HepG2 (cell line): ENCODE results near the gene METTL27. TPM values are rescaled to one million over a fixed set of nuclear protein-coding genes. Genes with fewer than 3 reads are reported as not detected.
A peak's percentile ranks its signal among the peaks of the same experiment; 100 is the strongest.

Experiments used
- BCL6 ChIP-seq: IDR thresholded peaks from 2 replicates; pipeline ENCODE4 v1.6.1; 2016; ENCODE audit warnings: missing genetic modification reagents, missing compliant biosample characterization
- BORCS8-MEF2B ChIP-seq: sonication (generic); formaldehyde crosslinking; IDR thresholded peaks from 2 replicates; pipeline ENCODE4 v1.8.0; 2022; ENCODE audit warnings: mild to moderate bottlenecking, missing genetic modification reagents
- CAMTA2 ChIP-seq: sonication (generic); formaldehyde crosslinking; IDR thresholded peaks from 2 replicates; pipeline ENCODE4 v1.4.0; 2020; ENCODE audit warnings: mild to moderate bottlenecking, missing genetic modification reagents, borderline replicate concordance
- FOXA1 ChIP-seq, 2 experiments: fragments of 450-650 bp in 1 of 2; sonication (generic) in 1 of 2; formaldehyde crosslinking in 1 of 2; IDR thresholded peaks; 2 replicates each; pipeline versions ENCODE4 v1.4.0 to v1.6.1; 2016 to 2020; ENCODE audit warnings: missing genetic modification reagents in 1 of 2
- GPN1 ChIP-seq: sonication (generic); formaldehyde crosslinking; IDR thresholded peaks from 2 replicates; pipeline ENCODE4 v1.5.1; 2020; ENCODE audit warnings: missing genetic modification reagents, borderline replicate concordance
- HOXA9 ChIP-seq: sonication (generic); formaldehyde crosslinking; IDR thresholded peaks from 2 replicates; pipeline ENCODE4 v1.8.1; 2022; ENCODE audit warnings: missing genetic modification reagents, mild to moderate bottlenecking, moderate library complexity, borderline replicate concordance
- MED1 ChIP-seq: sonication (generic); formaldehyde crosslinking; IDR thresholded peaks from 2 replicates; pipeline ENCODE4 v1.4.0; 2020; ENCODE audit warnings: missing genetic modification reagents
- NBN ChIP-seq: fragments of 450-650 bp; conservative IDR thresholded peaks from 2 replicates; pipeline ENCODE4 v1.6.1; 2017
- NFKB2 ChIP-seq: sonication (generic); formaldehyde crosslinking; IDR thresholded peaks from 2 replicates; pipeline ENCODE4 v1.4.0; 2020; ENCODE audit warnings: missing genetic modification reagents, borderline replicate concordance
- RORA ChIP-seq: sonication (generic); formaldehyde crosslinking; IDR thresholded peaks from 2 replicates; pipeline ENCODE4 v1.5.0; 2020; ENCODE audit warnings: mild to moderate bottlenecking, missing genetic modification reagents, moderate library complexity
- TAF1 ChIP-seq: sonication (generic); formaldehyde crosslinking; IDR thresholded peaks from 2 replicates; pipeline ENCODE4 v1.4.0; 2020; ENCODE audit warnings: missing genetic modification reagents
- TSC22D2 ChIP-seq: sonication (generic); formaldehyde crosslinking; IDR thresholded peaks from 2 replicates; pipeline ENCODE4 v1.5.1; 2020; ENCODE audit warnings: missing genetic modification reagents, mild to moderate bottlenecking, borderline replicate concordance
- ZNF101 ChIP-seq: sonication (generic); formaldehyde crosslinking; IDR thresholded peaks from 2 replicates; pipeline ENCODE4 v1.4.0; 2020; ENCODE audit warnings: mild to moderate bottlenecking, low read depth, missing genetic modification reagents, borderline replicate concordance
- ZNF644 ChIP-seq: IDR thresholded peaks from 2 replicates; pipeline ENCODE4 v1.6.1; 2016; ENCODE audit warnings: low read depth
- ZNF7 ChIP-seq: IDR thresholded peaks from 2 replicates; pipeline ENCODE4 v1.6.1; 2016; ENCODE audit warnings: missing biosample characterization, missing genetic modification reagents
- polyA plus RNA-seq, 8 experiments: library from polyadenylated mRNA; depleted of rRNA in 3 of 8; stranded (reverse) in 7 of 8; unstranded in 1 of 8; fragments of >200 nt; fragmentation: Illumina TruSeq in 4 of 8; extraction: Trizol in 4 of 8; gene quantifications; 2 replicates each; pipeline versions ENCODE4 v1.2.1 to v1.2.3, GENCODE V29; 2011 to 2016; ENCODE audit warnings: low read depth in 4 of 8, missing spikeins in 1 of 8, mixed read lengths in 1 of 8; ENCODE audit not compliant: insufficient read depth in 1 of 8
- total RNA-seq, 5 experiments: library from RNA; depleted of rRNA; stranded (reverse); fragments of >200 nt; fragmentation: Illumina TruSeq; extraction: Trizol; gene quantifications; 2 replicates each; pipeline ENCODE4 v1.2.3, GENCODE V29; 2016; ENCODE audit warnings: low read depth in 1 of 5
- TF ChIP-seq, protein P1 (sequence below): sonication (generic); formaldehyde crosslinking; IDR thresholded peaks from 2 replicates; pipeline ENCODE4 v1.4.0; 2020; ENCODE audit warnings: missing genetic modification reagents
- TF ChIP-seq, protein P2 (sequence below): sonication (generic); formaldehyde crosslinking; IDR thresholded peaks from 2 replicates; pipeline ENCODE4 v1.9.0; 2022; ENCODE audit warnings: low read depth, missing genetic modification reagents
- TF ChIP-seq, protein P3 (sequence below): sonication (generic); formaldehyde crosslinking; conservative IDR thresholded peaks from 2 replicates; pipeline ENCODE4 v1.8.0; 2022; ENCODE audit warnings: low read depth, missing genetic modification reagents

Gene METTL27
- total and polyA plus RNA-seq, 2 of the 13 experiments (the other 11 are each of a cell fraction or from before 2014, with no cell fraction given): 2.0 to 3.0 TPM

DNA sequence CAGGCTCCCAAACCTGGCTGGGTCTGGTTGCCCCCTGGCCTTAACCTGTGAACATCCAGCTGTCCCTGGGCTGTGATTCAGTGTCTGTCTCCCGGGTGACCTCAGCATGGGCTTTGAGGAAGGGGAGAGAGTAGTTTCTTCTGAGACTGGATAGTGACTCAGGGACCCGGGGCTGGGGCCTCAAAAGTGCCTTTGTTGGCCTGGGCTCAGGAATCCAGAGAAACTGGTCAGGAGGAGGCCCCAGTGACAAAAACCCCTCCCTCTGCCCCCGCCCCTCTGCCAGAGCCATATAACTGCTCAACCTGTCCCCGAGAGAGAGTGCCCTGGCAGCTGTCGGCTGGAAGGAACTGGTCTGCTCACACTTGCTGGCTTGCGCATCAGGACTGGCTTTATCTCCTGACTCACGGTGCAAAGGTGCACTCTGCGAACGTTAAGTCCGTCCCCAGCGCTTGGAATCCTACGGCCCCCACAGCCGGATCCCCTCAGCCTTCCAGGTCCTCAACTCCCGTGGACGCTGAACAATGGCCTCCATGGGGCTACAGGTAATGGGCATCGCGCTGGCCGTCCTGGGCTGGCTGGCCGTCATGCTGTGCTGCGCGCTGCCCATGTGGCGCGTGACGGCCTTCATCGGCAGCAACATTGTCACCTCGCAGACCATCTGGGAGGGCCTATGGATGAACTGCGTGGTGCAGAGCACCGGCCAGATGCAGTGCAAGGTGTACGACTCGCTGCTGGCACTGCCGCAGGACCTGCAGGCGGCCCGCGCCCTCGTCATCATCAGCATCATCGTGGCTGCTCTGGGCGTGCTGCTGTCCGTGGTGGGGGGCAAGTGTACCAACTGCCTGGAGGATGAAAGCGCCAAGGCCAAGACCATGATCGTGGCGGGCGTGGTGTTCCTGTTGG is 11.4 kb downstream of the METTL27 start, which contains the start of gene CLDN4 (continued):
- TF ChIP-seq, protein P1, sequence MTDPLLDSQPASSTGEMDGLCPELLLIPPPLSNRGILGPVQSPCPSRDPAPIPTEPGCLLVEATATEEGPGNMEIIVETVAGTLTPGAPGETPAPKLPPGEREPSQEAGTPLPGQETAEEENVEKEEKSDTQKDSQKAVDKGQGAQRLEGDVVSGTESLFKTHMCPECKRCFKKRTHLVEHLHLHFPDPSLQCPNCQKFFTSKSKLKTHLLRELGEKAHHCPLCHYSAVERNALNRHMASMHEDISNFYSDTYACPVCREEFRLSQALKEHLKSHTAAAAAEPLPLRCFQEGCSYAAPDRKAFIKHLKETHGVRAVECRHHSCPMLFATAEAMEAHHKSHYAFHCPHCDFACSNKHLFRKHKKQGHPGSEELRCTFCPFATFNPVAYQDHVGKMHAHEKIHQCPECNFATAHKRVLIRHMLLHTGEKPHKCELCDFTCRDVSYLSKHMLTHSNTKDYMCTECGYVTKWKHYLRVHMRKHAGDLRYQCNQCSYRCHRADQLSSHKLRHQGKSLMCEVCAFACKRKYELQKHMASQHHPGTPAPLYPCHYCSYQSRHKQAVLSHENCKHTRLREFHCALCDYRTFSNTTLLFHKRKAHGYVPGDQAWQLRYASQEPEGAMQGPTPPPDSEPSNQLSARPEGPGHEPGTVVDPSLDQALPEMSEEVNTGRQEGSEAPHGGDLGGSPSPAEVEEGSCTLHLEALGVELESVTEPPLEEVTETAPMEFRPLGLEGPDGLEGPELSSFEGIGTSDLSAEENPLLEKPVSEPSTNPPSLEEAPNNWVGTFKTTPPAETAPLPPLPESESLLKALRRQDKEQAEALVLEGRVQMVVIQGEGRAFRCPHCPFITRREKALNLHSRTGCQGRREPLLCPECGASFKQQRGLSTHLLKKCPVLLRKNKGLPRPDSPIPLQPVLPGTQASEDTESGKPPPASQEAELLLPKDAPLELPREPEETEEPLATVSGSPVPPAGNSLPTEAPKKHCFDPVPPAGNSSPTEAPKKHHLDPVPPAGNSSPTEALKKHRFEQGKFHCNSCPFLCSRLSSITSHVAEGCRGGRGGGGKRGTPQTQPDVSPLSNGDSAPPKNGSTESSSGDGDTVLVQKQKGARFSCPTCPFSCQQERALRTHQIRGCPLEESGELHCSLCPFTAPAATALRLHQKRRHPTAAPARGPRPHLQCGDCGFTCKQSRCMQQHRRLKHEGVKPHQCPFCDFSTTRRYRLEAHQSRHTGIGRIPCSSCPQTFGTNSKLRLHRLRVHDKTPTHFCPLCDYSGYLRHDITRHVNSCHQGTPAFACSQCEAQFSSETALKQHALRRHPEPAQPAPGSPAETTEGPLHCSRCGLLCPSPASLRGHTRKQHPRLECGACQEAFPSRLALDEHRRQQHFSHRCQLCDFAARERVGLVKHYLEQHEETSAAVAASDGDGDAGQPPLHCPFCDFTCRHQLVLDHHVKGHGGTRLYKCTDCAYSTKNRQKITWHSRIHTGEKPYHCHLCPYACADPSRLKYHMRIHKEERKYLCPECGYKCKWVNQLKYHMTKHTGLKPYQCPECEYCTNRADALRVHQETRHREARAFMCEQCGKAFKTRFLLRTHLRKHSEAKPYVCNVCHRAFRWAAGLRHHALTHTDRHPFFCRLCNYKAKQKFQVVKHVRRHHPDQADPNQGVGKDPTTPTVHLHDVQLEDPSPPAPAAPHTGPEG (CRISPR knock-in tag): no peak
- TF ChIP-seq NFKB2 (CRISPR knock-in tag): no peak; the same call in 1 of the 2 replicates
- TF ChIP-seq RORA (CRISPR knock-in tag): no peak
- TF ChIP-seq GPN1 (CRISPR knock-in tag): no peak
- TF ChIP-seq MED1: no peak
- TF ChIP-seq TSC22D2: peak; percentile 31; the same call in 1 of the 2 replicates
- peak; percentile 61; the same call in 1 of the 2 replicates for TF ChIP-seq BORCS8-MEF2B (CRISPR knock-in tag)
- TF ChIP-seq ZNF101 (CRISPR knock-in tag): no peak
- no peak for TF ChIP-seq NBN
- peak; percentile 74; the same call in 1 of the 2 replicates for TF ChIP-seq TAF1 (CRISPR knock-in tag)
- TF ChIP-seq BCL6 (CRISPR knock-in tag): no peak
- no peak for TF ChIP-seq ZNF7 (CRISPR knock-in tag)
- TF ChIP-seq CAMTA2: 0 out of 2 replicates have a peak, but pooled peaks have one; percentile 4
- TF ChIP-seq HOXA9: 0 out of 2 replicates have a peak, but pooled peaks have one; percentile 57
- TF ChIP-seq FOXA1 (IDR thresholded peaks at IDR 0.05): no peak
- TF ChIP-seq FOXA1 (CRISPR knock-in tag; IDR thresholded peaks at IDR 0.05): no peak
- TF ChIP-seq ZNF644 (CRISPR knock-in tag): no peak
- TF ChIP-seq, protein P2, sequence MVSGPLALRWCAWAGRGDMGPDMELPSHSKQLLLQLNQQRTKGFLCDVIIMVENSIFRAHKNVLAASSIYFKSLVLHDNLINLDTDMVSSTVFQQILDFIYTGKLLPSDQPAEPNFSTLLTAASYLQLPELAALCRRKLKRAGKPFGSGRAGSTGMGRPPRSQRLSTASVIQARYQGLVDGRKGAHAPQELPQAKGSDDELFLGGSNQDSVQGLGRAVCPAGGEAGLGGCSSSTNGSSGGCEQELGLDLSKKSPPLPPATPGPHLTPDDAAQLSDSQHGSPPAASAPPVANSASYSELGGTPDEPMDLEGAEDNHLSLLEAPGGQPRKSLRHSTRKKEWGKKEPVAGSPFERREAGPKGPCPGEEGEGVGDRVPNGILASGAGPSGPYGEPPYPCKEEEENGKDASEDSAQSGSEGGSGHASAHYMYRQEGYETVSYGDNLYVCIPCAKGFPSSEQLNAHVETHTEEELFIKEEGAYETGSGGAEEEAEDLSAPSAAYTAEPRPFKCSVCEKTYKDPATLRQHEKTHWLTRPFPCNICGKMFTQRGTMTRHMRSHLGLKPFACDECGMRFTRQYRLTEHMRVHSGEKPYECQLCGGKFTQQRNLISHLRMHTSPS (CRISPR knock-in tag): no peak; the same call in 1 of the 2 replicates
- TF ChIP-seq, protein P3, sequence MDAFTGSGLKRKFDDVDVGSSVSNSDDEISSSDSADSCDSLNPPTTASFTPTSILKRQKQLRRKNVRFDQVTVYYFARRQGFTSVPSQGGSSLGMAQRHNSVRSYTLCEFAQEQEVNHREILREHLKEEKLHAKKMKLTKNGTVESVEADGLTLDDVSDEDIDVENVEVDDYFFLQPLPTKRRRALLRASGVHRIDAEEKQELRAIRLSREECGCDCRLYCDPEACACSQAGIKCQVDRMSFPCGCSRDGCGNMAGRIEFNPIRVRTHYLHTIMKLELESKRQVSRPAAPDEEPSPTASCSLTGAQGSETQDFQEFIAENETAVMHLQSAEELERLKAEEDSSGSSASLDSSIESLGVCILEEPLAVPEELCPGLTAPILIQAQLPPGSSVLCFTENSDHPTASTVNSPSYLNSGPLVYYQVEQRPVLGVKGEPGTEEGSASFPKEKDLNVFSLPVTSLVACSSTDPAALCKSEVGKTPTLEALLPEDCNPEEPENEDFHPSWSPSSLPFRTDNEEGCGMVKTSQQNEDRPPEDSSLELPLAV: no peak
